Testis (tissue), 3 donors: ENCODE results near the gene TMEM238. TPM values are rescaled to one million over a fixed set of nuclear protein-coding genes. Genes with fewer than 3 reads are reported as not detected.

Experiments used
- DNase-seq: peaks from one replicate; pipeline ENCODE4 v3.0.0-alpha.2; 2019
- H3K27ac ChIP-seq, 2 donors: fragments of 200-600 bp; sonication (generic); one replicate each; pipeline ENCODE4 v1.5.1; 2019
- H3K27me3 ChIP-seq: fragments of 200-600 bp; sonication (generic); one replicate; pipeline ENCODE4 v1.5.1; 2019
- H3K36me3 ChIP-seq: fragments of 200-600 bp; sonication (generic); one replicate; pipeline ENCODE4 v1.5.1; 2017; ENCODE audit warnings: low read depth; ENCODE audit errors: missing control alignments
- H3K4me1 ChIP-seq: fragments of 200-600 bp; sonication (generic); one replicate; pipeline ENCODE4 v1.5.1; 2019
- H3K4me3 ChIP-seq, 2 donors: fragments of 200-600 bp; sonication (generic); one replicate each; pipeline ENCODE4 v1.5.1; 2017 to 2019
- H3K9me3 ChIP-seq: fragments of 200-600 bp; sonication (generic); one replicate; pipeline ENCODE4 v1.5.1; 2017
- CTCF ChIP-seq, 3 experiments: fragments of 450-650 bp in 2 of 3; fragments of 200-600 bp in 1 of 3; sonication (generic) in 1 of 3; IDR thresholded peaks; one replicate each; pipeline ENCODE4 v1.5.1; 2016 to 2019; ENCODE audit warnings: antibody characterized with exemption in 3 of 3, mild to moderate bottlenecking in 2 of 3, moderate library complexity in 1 of 3
- POLR2A ChIP-seq: fragments of 450-650 bp; IDR thresholded peaks from one replicate; pipeline ENCODE4 v1.6.1; 2017; ENCODE audit warnings: antibody characterized with exemption, mild to moderate bottlenecking, moderate library complexity
- whole genome bisulfite sequencing, 2 donors: methylation state at CpG; one replicate each; pipeline ENCODE4 v1.1.5; 2018; 5-methylcytosine and 5-hydroxymethylcytosine counted together
- intact Hi-C: fragments of 100-400 bp; cut with DNase I; formaldehyde crosslinking; loops from one replicate; pipeline ENCODE4 v1.15.1; 2023; ENCODE audit warnings: low total_unique reads
- polyA plus RNA-seq: library from polyadenylated mRNA; stranded (reverse); fragments of 350-450 nt; fragmentation: Illumina TruSeq; extraction: RNeasy Lipid Tissue Mini Kit (QIAGEN cat#74804); gene quantifications from one replicate; pipeline ENCODE4 v1.2.3, GENCODE V29; 2014; ENCODE audit warnings: low read depth, low replicate concordance; ENCODE audit not compliant: insufficient read depth
- total RNA-seq, 2 donors: library from RNA; depleted of rRNA; stranded (reverse); fragments of >200 nt; gene quantifications; one replicate each; pipeline ENCODE4 v1.2.3, GENCODE V29; 2016

The TMEM238 gene
- total and polyA plus RNA-seq, 3 donors from 2014 or later: 0.91 to 6.4 (median 1.7) TPM

GRCh38 chr19:55389386-55390317, 5.6 kb upstream of the TMEM238 start:
- H3K9me3 ChIP-seq: no peaks in the 10 kb centered on the region
- H3K4me3 ChIP-seq: no peak overlapping the region
- no peaks in the 10 kb centered on the region for H3K36me3 ChIP-seq
- H3K4me1 ChIP-seq: peaks cover 30% of the 10 kb centered on the region
- no peaks in the 10 kb centered on the region for H3K27me3 ChIP-seq
- no peak for DNase-seq
- WGBS, 2 donors: 81 to 86% methylated on average over 15 to 21 of the region's 21 CpGs
- intact Hi-C loops: no loop called here
- TF ChIP-seq POLR2A (no peak), CTCF (IDR thresholded peaks at IDR 0.05) (no peak)
- no peak overlapping the region for H3K27ac ChIP-seq

GRCh38 chr19:55387736-55388497, 3.8 kb upstream of the TMEM238 start:
- Histone ChIP-seq H3K27ac (no peak overlapping the region), H3K4me3 (no peak overlapping the region), H3K27me3 (no peaks in the 10 kb centered on the region), H3K36me3 (no peaks in the 10 kb centered on the region), H3K9me3 (no peaks in the 10 kb centered on the region), H3K4me1 (peaks cover 40% of the 10 kb centered on the region)
- TF ChIP-seq POLR2A (no peak), CTCF (IDR thresholded peaks at IDR 0.05) (no peak)
- DNase-seq: no peak
- intact Hi-C loops: no loop called here
- WGBS, 2 donors: 82 to 85% methylated on average over 15 to 24 of the region's 24 CpGs

DNA sequence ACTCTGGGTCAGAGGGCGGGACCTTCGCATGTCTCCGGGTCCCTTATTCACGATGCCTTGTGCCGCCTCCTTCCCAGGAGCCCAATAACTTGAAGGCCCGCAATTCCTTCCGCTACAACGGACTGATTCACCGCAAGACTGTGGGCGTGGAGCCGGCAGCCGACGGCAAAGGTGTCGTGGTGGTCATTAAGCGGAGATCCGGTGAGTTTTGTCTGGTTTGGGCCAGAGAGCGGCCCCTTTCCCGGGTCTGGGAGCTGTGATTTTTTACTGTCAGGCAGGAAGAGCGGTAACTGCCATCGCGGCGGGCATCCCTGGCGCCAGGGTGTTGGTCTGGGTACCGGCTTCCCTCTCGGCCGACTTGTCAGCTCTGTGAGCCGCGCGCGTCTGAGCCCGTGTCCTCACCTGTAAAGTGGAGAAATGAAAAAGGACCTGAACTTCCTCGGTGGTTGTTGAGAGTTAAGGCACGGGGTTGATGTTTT, 2.4 kb upstream of the TMEM238 start:
- intact Hi-C loops: no loop called here
- peaks cover 39% of the 10 kb centered on the region for H3K4me1 ChIP-seq
- no peak for TF ChIP-seq POLR2A
- no peak for TF ChIP-seq CTCF (IDR thresholded peaks at IDR 0.05)
- peak overlapping the region; percentile 80 to 92 for H3K4me3 ChIP-seq
- DNase-seq: no peak
- 1 to 2% methylated on average over 20 to 33 of the region's 33 CpGs for WGBS, 2 donors
- H3K9me3 ChIP-seq: no peaks in the 10 kb centered on the region
- peak overlapping the region in 1 of 2 donors; percentile 93 for H3K27ac ChIP-seq
- H3K36me3 ChIP-seq: no peaks in the 10 kb centered on the region
- H3K27me3 ChIP-seq: no peaks in the 10 kb centered on the region

GRCh38 chr19:55385724-55386492, 1.8 kb upstream of the TMEM238 start, which contains the start of gene RPL28:
Gene RPL28 (plus strand): TSS chr19:55385932. CDS start chr19:55386358, 426 bp downstream.
- Histone ChIP-seq H3K4me3 (peak within 1 kb of the TSS; percentile 80 to 92), H3K36me3 (no peaks in the 10 kb centered on the region), H3K27ac (peak within 1 kb of the TSS; percentile 92 to 93), H3K4me1 (peaks cover 37% of the 10 kb centered on the region), H3K27me3 (no peaks in the 10 kb centered on the region), H3K9me3 (no peaks in the 10 kb centered on the region)
- TF ChIP-seq CTCF (IDR thresholded peaks at IDR 0.05) (no peak), POLR2A (peak; percentile 89)
- intact Hi-C loops: no loop called here
- 0% methylated on average over 55 to 68 of the region's 68 CpGs for WGBS, 2 donors
- DNase-seq: peak; percentile 99
